Left ventricle myocardium inferior (tissue), 1 donor: ENCODE data around the gene AKAP12. TPM values are rescaled to one million over a fixed set of nuclear protein-coding genes. Genes with fewer than 3 reads are reported as not detected.

Experiments used
- DNase-seq: peaks from one replicate; pipeline ENCODE4 v3.0.0-alpha.2; 2020
- H3K27ac ChIP-seq: fragments of 200-600 bp; replicated peaks from 2 replicates; pipeline ENCODE4 v1.8.0; 2021
- H3K27me3 ChIP-seq: fragments of 200-600 bp; 2 replicates; pipeline ENCODE4 v1.8.0; 2021; ENCODE audit warnings: low read depth
- H3K36me3 ChIP-seq: fragments of 200-600 bp; 2 replicates; pipeline ENCODE4 v1.8.0; 2021
- H3K4me1 ChIP-seq: fragments of 200-600 bp; 2 replicates; pipeline ENCODE4 v1.8.0; 2021
- H3K4me3 ChIP-seq: fragments of 200-600 bp; 2 replicates; pipeline ENCODE4 v1.8.0; 2021; ENCODE audit warnings: mild to moderate bottlenecking, moderate library complexity
- H3K9me3 ChIP-seq: fragments of 200-600 bp; replicated peaks from 2 replicates; pipeline ENCODE4 v1.8.0; 2021
- CTCF ChIP-seq: fragments of 200-600 bp; IDR thresholded peaks from 2 replicates; pipeline ENCODE4 v1.8.0; 2021; ENCODE audit warnings: antibody characterized with exemption, mild to moderate bottlenecking, borderline replicate concordance
- intact Hi-C: fragments of 100-400 bp; cut with micrococcal nuclease; formaldehyde crosslinking; loops from one replicate; pipeline ENCODE4 v1.11.0; 2022
- total RNA-seq: library from RNA; stranded (reverse); fragmentation: NEBNext Ultra II Directional; extraction: Animal tissue kit (Norgen Biotek cat#: 25700); gene quantifications from one replicate; pipeline ENCODE4 v1.2.1, GENCODE V29; 2021
- donor health status: DM: no; HTN: yes; CAD: no; lungs with severe emphysema.

The AKAP12 gene
- total RNA-seq, 1 donor from 2014 or later, result 13.1 TPM

- TF ChIP-seq CTCF, result no peak
- H3K36me3 ChIP-seq, result no peaks in the 10 kb centered on the region
- intact Hi-C loops, result no loop called here
- no peaks in the 10 kb centered on the region for H3K27me3 ChIP-seq
- no peak overlapping the region for H3K27ac ChIP-seq
- no peak overlapping the region for H3K4me3 ChIP-seq
- peaks cover 25% of the 10 kb centered on the region for H3K4me1 ChIP-seq
- no peak for DNase-seq
- no peaks in the 10 kb centered on the region for H3K9me3 ChIP-seq
Measured at GRCh38 chr6:151280859-151281258, 41.1 kb downstream of the AKAP12 start.

GRCh38 chr6:151284012-151284411 lies 44.2 kb downstream of the AKAP12 start:
- H3K4me3 ChIP-seq, result no peak overlapping the region
- no peaks in the 10 kb centered on the region for H3K9me3 ChIP-seq
- H3K27me3 ChIP-seq, result no peaks in the 10 kb centered on the region
- no peak for DNase-seq
- peaks cover 24% of the 10 kb centered on the region for H3K4me1 ChIP-seq
- TF ChIP-seq CTCF, result no peak
- no peaks in the 10 kb centered on the region for H3K36me3 ChIP-seq
- H3K27ac ChIP-seq, result peak overlapping the region; percentile 61
- intact Hi-C loops, result no loop called here

- TF ChIP-seq CTCF, result no peak
- Histone ChIP-seq H3K4me1 (peaks cover 24% of the 10 kb centered on the region), H3K36me3 (no peaks in the 10 kb centered on the region), H3K27ac (peak overlapping the region; percentile 61), H3K27me3 (no peaks in the 10 kb centered on the region), H3K9me3 (no peaks in the 10 kb centered on the region), H3K4me3 (peak overlapping the region; percentile 22)
- intact Hi-C loops, result no loop called here
- no peak for DNase-seq
Measured at GRCh38 chr6:151284548-151285017, 44.8 kb downstream of the AKAP12 start.

GRCh38 chr6:151285122-151285521 lies 45.4 kb downstream of the AKAP12 start:
- no peak for DNase-seq
- intact Hi-C loops, result no loop called here
- Histone ChIP-seq H3K36me3 (no peaks in the 10 kb centered on the region), H3K4me1 (peaks cover 24% of the 10 kb centered on the region), H3K27me3 (no peaks in the 10 kb centered on the region), H3K4me3 (peak overlapping the region; percentile 22), H3K27ac (peak overlapping the region; percentile 61), H3K9me3 (no peaks in the 10 kb centered on the region)
- no peak for TF ChIP-seq CTCF

- peak overlapping the region; percentile 61 for H3K27ac ChIP-seq
- peak; percentile 28 for DNase-seq
Measured at GRCh38 chr6:151286214-151286613, 46.4 kb downstream of the AKAP12 start.

More at GRCh38 chr6:151286214-151286613, 46.4 kb downstream of the AKAP12 start:
- Histone ChIP-seq H3K36me3 (no peaks in the 10 kb centered on the region), H3K4me3 (no peak overlapping the region), H3K9me3 (no peaks in the 10 kb centered on the region), H3K27me3 (no peaks in the 10 kb centered on the region), H3K4me1 (peaks cover 25% of the 10 kb centered on the region)
- TF ChIP-seq CTCF, result no peak
- intact Hi-C loops, result no loop called here
